HFF-Myc (cell line): ENCODE measurements around the gene CD3G.

ENCODE experiments used
- DNase-seq: peaks from one replicate; pipeline ENCODE4 v3.0.0-alpha.2; 2011; ENCODE audit warnings: low read depth; ENCODE audit errors: extremely low read depth
- H3K4me3 ChIP-seq: replicated peaks from 2 replicates; pipeline ENCODE4 v1.5.1; 2011; ENCODE audit warnings: low read depth, mild to moderate bottlenecking, control low read depth, low read length
- CTCF ChIP-seq: IDR thresholded peaks from 2 replicates; pipeline ENCODE4 v1.5.1; 2012; ENCODE audit warnings: mild to moderate bottlenecking, low read depth, low read length, control low read depth; ENCODE audit errors: missing control alignments

CD3G gene

GRCh38 chr11:118340449-118340848, 3.7 kb upstream of the CD3G start:
- TF ChIP-seq CTCF, result no peak
- DNase-seq, result no peak

GRCh38 chr11:118341261-118341660, 2.9 kb upstream of the CD3G start:
- no peak for DNase-seq
- H3K4me3 ChIP-seq, result no peak overlapping the region
- no peak for TF ChIP-seq CTCF

More at GRCh38 chr11:118340449-118340848, 3.7 kb upstream of the CD3G start:
- H3K4me3 ChIP-seq, result no peak overlapping the region

GRCh38 chr11:118341815-118342489, 2.2 kb upstream of the CD3G start:
- DNase-seq, result no peak
- no peak overlapping the region for H3K4me3 ChIP-seq
- TF ChIP-seq CTCF, result no peak

- no peak for DNase-seq
- no peak for TF ChIP-seq CTCF
- H3K4me3 ChIP-seq, result no peak within 1 kb of the TSS
These were observed 1.5 kb upstream of the CD3G start, which contains the start of gene CD3D for GRCh38 chr11:118342503-118343161. Gene CD3D (minus strand): TSS chr11:118342705. CDS start chr11:118342607, 98 bp downstream.

GRCh38 chr11:118343248-118343647, 896 bp upstream of the CD3G start:
- no peak for TF ChIP-seq CTCF
- DNase-seq, result no peak
- no peak overlapping the region for H3K4me3 ChIP-seq

- no peak for TF ChIP-seq CTCF
- no peak overlapping the region for H3K4me3 ChIP-seq
- DNase-seq, result no peak
These were observed 5.3 kb downstream of the CD3G start for GRCh38 chr11:118349475-118349874.
